NK-92 (cell line): ENCODE results near the gene MEIS3.
"Not testable (repeated sequence)": the region's sequence is repeated elsewhere in the genome, so short reads cannot be mapped to it uniquely, and the experiment has no call there.

ENCODE experiments used
- DNase-seq: peaks from one replicate; lab custom pipeline; 2025; ENCODE audit not compliant: unreplicated experiment; lab: John Stamatoyannopoulos, UW

MEIS3 gene

DNA sequence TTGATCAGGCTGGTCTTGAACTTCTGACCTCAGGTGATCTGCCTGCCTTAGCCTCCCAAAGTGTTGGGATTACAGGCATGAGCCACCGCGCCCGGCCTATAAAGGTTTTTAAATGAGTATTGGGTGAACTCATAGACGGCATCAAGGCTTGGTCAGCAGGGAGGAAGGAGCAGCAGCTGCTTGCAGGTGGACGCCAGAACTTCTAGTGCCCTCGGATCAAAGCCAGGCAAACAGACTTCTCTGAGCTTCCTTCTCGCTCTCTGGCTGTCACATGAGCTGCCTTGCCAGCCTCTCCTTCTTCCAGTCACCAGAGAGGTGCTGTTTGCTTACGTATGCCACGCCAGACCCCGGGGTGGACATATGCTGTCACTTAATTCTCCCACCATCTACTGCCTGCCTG, 53.9 kb downstream of the MEIS3 start:
- DNase-seq = not testable (repeated sequence)

DNA sequence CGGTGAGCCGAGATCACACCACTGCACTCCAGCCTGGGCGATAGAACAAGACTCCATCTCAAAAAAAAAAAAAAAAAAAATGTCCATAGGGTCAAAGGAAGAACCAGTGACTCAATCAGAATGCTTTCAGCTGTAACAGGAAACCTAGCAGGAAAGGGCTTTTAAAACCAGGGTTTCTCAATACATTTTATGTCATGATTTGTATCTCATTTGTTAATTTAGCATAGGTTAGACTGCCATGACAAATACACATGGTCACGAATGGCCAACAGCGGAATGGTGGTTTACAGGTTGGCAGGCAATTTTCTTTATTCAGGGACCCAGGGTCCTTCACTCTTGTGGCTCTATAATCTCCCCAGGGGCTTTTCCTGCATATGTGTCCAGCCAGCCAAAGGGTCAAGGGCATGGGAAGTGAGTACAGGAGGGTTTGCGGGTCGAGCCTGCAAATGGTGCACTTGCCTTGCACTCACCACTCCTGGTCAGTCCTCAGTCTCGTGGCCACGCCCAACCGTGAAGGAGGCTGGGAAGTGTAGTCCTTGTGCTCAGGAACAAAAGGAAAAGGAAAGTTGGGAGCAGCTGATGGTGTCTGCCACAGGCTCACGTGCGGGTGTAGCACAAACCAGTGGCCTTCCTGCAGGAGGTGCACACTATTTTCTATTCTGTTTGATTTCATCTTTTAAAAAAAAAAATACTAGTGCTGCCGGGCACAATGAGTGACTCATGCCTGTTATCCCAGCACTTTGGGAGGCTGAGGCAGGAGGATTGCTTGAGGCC, 55.4 kb downstream of the MEIS3 start:
- no peak for DNase-seq

DNA sequence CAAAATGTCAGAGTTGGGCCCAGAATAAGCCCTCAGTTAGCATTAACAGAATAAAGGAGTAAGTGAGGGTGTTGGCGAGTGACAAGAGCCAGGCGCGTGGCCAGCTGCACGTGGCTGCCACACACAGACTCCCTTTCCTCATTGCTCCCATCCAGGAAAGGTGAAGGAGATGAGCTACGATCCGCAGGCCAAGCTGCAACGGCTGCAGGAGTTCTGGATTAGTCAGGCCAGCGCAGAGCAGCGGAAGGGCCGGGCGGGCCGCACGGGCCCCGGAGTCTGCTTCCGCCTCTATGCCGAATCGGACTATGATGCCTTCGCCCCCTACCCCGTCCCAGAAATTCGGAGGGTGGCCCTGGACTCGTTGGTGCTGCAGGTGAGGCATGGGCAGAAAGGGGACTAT, 57.0 kb downstream of the MEIS3 start:
- no peak for DNase-seq

DNA sequence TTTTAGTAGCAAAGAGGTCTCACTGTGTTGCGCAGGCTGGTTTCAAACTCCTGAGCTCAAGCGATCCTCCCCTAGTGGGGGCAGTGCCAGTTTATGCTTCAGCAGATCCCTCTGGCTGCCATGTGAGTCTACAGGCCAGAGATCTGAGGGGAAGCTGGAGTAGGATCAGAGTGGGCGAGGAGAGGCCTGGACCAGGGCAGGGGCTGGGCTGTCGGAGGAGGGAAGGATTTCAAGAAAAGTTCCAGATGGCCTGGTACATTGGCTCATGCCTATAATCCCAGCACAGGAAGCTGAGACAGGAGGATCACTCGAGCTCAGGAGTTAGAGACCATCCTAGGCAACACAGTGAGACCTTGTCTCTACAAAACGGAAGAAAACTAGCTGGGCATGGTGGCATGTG, 60.4 kb downstream of the MEIS3 start:
- no peak for DNase-seq

DNA sequence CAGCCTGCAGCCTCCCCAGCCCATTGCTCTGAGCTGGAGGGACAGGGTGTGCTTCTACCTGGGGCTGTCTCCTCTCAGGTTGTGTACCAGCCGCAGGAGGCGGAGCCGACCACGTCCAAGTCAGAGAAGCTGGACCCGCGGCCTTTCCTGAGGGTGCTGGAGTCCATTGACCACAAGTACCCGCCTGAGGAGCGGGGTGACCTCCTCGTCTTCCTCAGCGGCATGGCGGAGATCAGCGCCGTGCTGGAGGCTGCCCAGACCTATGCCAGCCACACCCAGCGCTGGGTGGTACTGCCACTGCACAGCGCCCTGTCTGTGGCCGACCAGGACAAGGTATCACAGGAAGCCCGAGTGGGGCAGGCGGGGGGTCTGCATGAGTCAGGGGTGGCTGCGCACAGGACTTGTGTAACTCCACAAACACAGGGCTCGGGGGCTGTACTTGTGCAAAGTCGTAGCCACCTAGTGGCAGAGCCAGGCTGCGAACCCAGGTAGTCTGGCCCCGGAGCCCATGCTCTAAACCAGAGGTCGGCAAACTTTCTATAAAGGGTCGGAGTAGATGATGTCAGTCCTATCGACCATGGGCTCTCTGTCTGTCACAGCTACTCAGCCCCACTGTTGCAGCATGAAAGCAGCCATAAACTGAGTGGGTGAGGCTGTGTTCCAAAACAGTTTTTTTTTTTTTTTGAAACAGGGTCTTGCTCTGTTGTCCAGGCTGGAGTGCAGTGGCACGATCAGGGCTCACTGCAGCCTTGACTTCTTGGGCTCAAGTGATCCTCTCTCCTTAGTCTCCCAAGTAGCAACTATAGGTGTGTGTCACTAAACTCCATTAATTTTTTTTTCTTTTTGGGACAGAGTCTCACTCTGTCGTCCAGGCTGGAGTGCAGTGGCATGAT, 61.3 kb downstream of the MEIS3 start:
- DNase-seq = no peak

DNA sequence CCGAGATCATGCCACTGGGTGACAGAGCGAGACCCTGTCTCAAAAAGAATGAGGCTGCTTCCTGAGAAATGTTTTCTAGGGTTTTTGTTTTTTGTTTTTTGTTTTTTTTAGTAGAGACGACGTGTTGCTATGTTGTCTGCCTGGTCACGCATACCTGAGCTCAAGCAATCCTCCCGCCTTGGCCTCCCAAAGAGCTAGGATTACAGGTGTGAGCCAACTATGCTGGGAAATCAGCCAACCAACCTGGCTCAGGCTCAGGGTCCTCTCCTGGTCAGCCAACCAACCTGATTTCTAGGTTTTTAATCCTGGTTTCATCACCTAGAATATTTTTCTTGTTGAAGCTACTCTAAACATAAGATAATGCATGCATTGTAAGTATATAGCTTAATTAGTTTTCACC, 62.4 kb downstream of the MEIS3 start:
- no peak for DNase-seq

DNA sequence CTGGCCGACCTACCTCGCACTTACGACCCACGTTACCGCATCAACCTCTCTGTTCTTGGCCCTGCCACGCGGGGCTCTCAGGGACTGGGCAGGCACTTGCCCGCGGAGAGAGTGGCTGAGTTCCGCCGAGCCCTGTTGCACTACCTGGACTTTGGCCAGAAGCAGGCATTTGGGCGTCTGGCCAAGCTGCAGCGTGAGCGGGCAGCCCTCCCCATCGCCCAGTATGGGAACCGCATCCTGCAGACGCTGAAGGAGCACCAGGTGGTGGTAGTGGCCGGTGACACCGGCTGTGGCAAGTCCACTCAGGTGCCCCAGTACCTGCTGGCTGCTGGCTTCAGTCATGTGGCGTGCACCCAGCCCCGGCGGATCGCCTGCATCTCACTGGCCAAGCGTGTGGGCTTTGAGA, 66.0 kb downstream of the MEIS3 start:
- DNase-seq = no peak
